ENCODE results near the gene AQP6.

The AQP6 gene

GRCh38 chr12:49953961-49954846 is 18.5 kb upstream of the AQP6 start:
- no peak overlapping the region for H3K27ac ChIP-seq
- no peaks in the 10 kb centered on the region for H3K9me3 ChIP-seq (replicated peaks in 1 of 11)
- no peak overlapping the region for H3K4me3 ChIP-seq
- H4K20me1 ChIP-seq = peaks cover 0 to 48% (median 0%) of the 10 kb centered on the region in 11 experiments; a peak in 7 of 22 replicates
- TF ChIP-seq Cebpa-rat (IDR thresholded peaks at IDR 0.05) = no peak
- peaks cover 54 to 83% (median 59%) of the 10 kb centered on the region in 10 experiments for H3K4me1 ChIP-seq
- H3K36me3 ChIP-seq = no peaks in the 10 kb centered on the region
- H3K4me2 ChIP-seq = peak overlapping the region in 10 of 11 experiments; percentile 2 to 87 (median 52); a peak in 17 of 22 replicates
- H3K9ac ChIP-seq = no peak overlapping the region
- peaks cover 60 to 69% (median 65%) of the 10 kb centered on the region in 11 experiments for H3K27me3 ChIP-seq

DNA sequence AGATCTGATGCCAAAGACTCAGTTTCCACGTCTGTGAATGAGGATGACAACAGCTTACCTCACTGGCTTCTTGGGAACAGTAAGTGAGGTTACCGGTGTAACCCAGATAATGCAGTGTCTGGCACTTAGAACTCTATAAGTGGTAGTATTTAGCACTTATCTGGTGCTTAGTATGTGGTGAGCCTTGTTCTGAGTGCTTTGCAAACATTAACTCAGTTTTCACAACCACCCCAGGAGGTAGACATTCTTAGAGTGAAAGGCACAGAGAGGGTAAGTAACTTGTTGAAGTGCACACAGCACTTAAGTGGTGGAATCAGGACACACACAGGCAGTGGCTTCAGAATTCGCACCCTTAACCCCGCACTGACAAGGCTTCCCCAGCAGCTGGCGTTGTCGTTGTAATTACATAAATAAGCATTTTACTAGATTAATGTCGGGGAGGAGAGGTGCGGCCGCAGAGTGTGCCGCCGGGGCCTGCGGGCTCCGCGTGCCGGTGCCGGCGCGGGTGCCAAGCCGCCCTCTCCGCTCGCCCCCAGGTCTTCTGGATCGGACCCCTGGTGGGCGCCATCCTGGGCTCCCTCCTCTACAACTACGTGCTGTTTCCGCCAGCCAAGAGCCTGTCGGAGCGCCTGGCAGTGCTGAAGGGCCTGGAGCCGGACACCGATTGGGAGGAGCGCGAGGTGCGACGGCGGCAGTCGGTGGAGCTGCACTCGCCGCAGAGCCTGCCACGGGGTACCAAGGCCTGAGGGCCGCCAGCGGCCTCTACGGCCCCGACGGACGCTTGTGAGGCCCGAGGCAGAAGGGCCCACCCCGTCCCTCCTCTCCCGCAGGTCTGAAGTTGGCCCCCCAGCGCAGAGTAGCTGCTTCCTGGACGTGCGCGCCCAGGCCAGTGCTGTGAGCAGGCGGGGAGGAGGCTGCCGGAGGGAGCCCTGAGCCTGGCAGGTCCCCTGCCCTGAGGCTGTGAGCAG is 17.6 kb upstream of the AQP6 start:
- Histone ChIP-seq H3K4me1 (peaks cover 57 to 93% (median 68%) of the 10 kb centered on the region in 10 experiments), H3K36me3 (no peaks in the 10 kb centered on the region), H3K9ac (no peak overlapping the region), H3K4me2 (peak overlapping the region; percentile 43 to 87 (median 76)), H3K4me3 (peak overlapping the region in 1 of 10 experiments; percentile 12; a peak in 2 of 20 replicates), H3K27ac (no peak overlapping the region), H3K9me3 (replicated peaks in 1 of 11) (no peaks in the 10 kb centered on the region), H4K20me1 (peaks cover 0 to 52% (median 0%) of the 10 kb centered on the region in 11 experiments; a peak in 7 of 22 replicates), H3K27me3 (peaks cover 70 to 78% (median 74%) of the 10 kb centered on the region in 11 experiments)
- TF ChIP-seq Cebpa-rat (IDR thresholded peaks at IDR 0.05) = no peak

- peaks cover 79 to 88% (median 83%) of the 10 kb centered on the region in 11 experiments for H3K27me3 ChIP-seq
- no peak overlapping the region for H3K27ac ChIP-seq
- no peak for TF ChIP-seq Cebpa-rat (IDR thresholded peaks at IDR 0.05)
- peak overlapping the region; percentile 43 to 87 (median 76) for H3K4me2 ChIP-seq
- H3K9me3 ChIP-seq (replicated peaks in 1 of 11) = no peaks in the 10 kb centered on the region
- peaks cover 0 to 61% (median 0%) of the 10 kb centered on the region in 11 experiments; a peak in 8 of 22 replicates for H4K20me1 ChIP-seq
- H3K9ac ChIP-seq = no peak overlapping the region
- peaks cover 59 to 96% (median 72%) of the 10 kb centered on the region in 10 experiments for H3K4me1 ChIP-seq
- H3K36me3 ChIP-seq = no peaks in the 10 kb centered on the region
- H3K4me3 ChIP-seq = peak overlapping the region in 1 of 10 experiments; percentile 12; a peak in 2 of 20 replicates
Measured at GRCh38 chr12:49955899-49956662, 16.7 kb upstream of the AQP6 start.

DNA sequence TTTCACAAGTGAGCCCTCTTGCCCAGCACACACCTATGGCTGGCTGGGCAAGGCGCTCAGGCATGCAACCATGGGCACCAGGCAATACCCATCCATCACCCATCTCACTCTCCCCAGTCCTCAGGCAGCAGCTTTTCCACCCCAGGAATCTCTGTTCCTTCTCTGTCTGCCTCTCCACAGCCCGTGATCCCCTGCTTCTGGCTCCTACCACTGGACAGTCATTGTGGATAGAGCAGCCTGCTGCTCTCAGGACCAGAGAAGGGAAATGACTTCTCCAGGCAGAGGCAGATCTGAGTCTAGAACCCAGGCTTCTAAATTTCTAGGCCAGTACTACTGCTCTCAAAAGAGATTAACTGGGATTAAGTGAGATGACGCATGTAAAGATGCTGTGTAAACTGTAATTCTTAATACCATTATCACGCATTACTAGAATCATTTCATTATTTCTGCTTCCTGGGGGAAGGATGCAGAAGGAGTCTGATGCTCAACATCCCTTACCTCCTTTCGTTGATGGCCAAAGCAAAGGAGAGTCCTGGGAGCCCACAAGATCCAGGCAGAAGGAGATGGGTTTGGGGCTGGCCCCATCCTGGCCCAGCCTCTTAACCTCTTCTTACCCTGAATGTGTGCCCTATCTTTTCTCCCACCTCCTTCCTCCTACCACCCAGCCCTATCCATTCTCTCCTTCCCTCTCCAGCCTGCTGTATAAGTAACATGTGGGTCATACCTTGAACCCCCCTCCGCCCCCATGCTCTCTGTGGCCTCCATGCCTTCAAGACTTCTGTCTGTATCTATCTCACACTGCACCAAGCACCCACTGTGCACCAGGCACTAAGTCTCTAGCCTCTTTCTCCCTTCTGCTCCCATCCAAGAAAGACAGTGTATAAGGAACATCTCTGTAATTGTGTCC is 15.8 kb upstream of the AQP6 start:
- Histone ChIP-seq H3K4me3 (no peak overlapping the region), H3K9me3 (replicated peaks in 1 of 11) (no peaks in the 10 kb centered on the region), H3K36me3 (no peaks in the 10 kb centered on the region), H4K20me1 (peaks cover 0 to 65% (median 0%) of the 10 kb centered on the region in 11 experiments; a peak in 8 of 22 replicates), H3K27me3 (peaks cover 87 to 96% (median 92%) of the 10 kb centered on the region in 11 experiments), H3K9ac (no peak overlapping the region), H3K4me2 (peak overlapping the region; percentile 43 to 87 (median 76); a peak in 21 of 22 replicates), H3K4me1 (peaks cover 55 to 92% (median 68%) of the 10 kb centered on the region in 10 experiments), H3K27ac (no peak overlapping the region)
- TF ChIP-seq Cebpa-rat (IDR thresholded peaks at IDR 0.05) = no peak

DNA sequence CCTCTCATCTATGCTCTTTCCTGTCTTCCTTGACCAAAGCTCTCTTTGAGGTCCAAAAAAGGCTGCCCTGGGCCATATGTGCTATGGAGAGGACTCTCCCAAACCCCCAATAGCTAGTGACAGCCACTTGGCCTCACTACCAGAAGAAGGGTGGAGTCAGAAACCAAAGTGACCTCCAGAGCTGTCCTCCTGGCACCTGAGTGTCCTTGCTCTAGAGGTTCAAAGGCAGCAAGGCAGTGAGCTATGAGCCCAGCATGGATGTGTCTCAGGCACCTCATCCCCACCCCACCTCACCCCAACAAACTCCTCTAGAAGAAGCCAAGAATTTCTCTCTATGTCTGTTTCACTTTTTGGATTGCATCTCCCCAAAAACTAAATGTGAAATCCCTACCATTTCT is 15.2 kb upstream of the AQP6 start:
- peaks cover 94 to 100% (median 98%) of the 10 kb centered on the region in 11 experiments for H3K27me3 ChIP-seq
- H3K4me1 ChIP-seq = peaks cover 49 to 86% (median 63%) of the 10 kb centered on the region in 10 experiments
- no peak overlapping the region for H3K27ac ChIP-seq
- H3K9me3 ChIP-seq (replicated peaks in 1 of 11) = no peaks in the 10 kb centered on the region
- H3K4me2 ChIP-seq = peak overlapping the region in 1 of 11 experiments; percentile 76; a peak in 2 of 22 replicates
- no peak for TF ChIP-seq Cebpa-rat (IDR thresholded peaks at IDR 0.05)
- H4K20me1 ChIP-seq = peaks cover 0 to 69% (median 1%) of the 10 kb centered on the region in 11 experiments; a peak in 8 of 22 replicates
- H3K9ac ChIP-seq = no peak overlapping the region
- H3K36me3 ChIP-seq = no peaks in the 10 kb centered on the region
- no peak overlapping the region for H3K4me3 ChIP-seq

DNA sequence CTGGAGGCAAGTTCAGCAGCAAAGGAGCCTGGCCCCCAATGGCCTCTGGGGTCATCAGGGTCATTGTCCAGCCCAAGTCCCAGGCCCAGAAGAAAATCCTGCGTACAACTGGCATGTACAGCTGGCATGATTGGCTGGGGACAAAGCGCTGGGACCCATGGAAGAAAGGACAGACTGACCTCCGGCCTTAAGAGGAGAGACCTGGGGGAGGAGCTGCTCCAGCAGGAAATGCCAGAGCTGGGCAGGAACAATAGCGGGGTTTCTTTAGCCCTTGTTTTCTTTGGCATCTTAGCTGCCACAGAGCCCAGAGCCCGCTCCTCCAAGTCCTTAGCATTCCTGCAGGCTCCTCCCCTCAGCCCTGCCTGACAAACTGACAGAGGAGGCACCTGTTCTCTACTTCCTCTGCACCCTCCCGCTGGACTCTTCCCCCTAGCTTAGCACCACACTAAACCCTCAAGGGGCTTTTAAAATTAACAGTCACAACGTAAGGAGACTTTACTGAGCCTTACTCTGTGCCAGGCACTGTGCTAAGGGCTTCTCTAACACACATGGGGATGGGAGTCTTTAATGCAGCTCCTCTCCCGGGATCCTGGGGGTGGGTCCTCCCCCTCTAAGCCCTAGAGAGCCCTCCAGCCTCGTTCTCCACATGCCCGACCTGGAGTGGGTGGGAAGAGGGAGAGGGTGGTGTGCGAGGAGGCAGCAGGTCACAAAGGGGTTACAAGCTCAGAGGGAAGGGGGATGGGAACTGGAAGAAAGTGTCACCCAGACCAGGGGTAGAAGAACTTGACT is 12.9 kb upstream of the AQP6 start:
- Histone ChIP-seq H3K4me2 (peak overlapping the region in 9 of 11 experiments; percentile 31 to 95 (median 81); a peak in 17 of 22 replicates), H3K27ac (no peak overlapping the region), H3K9ac (peak overlapping the region in 1 of 11 experiments; percentile 15; a peak in 1 of 22 replicates), H4K20me1 (peaks cover 0 to 68% (median 3%) of the 10 kb centered on the region in 11 experiments; a peak in 8 of 22 replicates), H3K36me3 (no peaks in the 10 kb centered on the region), H3K9me3 (replicated peaks in 1 of 11) (no peaks in the 10 kb centered on the region), H3K4me1 (peaks cover 28 to 73% (median 47%) of the 10 kb centered on the region in 10 experiments), H3K27me3 (peaks cover 100% of the 10 kb centered on the region in 11 experiments), H3K4me3 (peak overlapping the region in 3 of 10 experiments; percentile 39 to 50 (median 42); a peak in 6 of 20 replicates)
- no peak for TF ChIP-seq Cebpa-rat (IDR thresholded peaks at IDR 0.05)

Data from BLaER1 treated with 17β-estradiol and CSF1 and Interleukin-3, amounts not matched to agents 10 nM and 100 nM (cell line).